ENCODE measurements around the gene TC2N.

Gene TC2N

DNA sequence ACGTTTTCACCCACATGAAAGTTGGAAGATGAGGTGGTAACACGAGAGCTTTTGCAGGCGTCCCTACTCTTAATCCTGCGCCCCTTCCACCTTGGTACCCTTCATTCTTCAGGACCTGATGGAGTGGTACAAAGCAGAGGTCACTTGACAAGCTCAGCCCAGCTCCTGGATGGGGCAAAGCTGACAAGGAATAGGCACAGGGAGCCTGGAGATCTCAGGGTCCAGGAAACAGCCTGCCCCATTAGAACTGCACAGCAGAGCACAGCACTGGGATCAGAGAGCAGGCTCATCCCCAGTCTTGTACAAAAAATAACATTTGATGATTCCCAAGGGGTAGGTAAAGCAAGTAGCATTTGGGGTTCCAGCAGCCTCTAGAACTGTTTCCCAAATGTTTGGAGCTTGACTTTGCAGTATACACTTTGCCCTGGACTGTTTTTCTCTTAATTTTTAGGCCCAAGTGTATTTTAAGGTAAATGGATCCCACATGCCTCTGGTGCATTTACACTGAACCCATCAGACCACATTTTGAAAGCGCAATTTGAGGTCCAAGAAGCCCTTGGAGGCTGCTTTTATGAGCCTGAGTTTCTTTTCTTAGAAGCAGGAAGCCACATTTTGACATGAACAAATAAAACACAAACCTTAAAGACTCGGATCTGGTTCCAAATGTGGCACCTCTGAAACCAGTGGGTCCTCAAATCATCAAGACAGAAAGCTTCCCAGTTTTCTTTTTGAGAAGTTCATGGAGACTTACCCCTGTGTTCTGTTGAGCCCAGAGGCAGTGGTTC, 633 bp downstream of the TC2N start:
- H3K4me1 ChIP-seq (ENCODE audit: control insufficient read depth in 1 of 2, insufficient read depth in 1 of 2, low read depth in 1 of 2, low read length in 1 of 2) = no peaks in the 10 kb centered on the region
- TF ChIP-seq, protein P1, sequence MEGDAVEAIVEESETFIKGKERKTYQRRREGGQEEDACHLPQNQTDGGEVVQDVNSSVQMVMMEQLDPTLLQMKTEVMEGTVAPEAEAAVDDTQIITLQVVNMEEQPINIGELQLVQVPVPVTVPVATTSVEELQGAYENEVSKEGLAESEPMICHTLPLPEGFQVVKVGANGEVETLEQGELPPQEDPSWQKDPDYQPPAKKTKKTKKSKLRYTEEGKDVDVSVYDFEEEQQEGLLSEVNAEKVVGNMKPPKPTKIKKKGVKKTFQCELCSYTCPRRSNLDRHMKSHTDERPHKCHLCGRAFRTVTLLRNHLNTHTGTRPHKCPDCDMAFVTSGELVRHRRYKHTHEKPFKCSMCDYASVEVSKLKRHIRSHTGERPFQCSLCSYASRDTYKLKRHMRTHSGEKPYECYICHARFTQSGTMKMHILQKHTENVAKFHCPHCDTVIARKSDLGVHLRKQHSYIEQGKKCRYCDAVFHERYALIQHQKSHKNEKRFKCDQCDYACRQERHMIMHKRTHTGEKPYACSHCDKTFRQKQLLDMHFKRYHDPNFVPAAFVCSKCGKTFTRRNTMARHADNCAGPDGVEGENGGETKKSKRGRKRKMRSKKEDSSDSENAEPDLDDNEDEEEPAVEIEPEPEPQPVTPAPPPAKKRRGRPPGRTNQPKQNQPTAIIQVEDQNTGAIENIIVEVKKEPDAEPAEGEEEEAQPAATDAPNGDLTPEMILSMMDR (IDR thresholded peaks at IDR 0.05) = no peak
- H3K27ac ChIP-seq = no peak overlapping the region
- H3K27me3 ChIP-seq = no peaks in the 10 kb centered on the region
- no peaks in the 10 kb centered on the region for H3K36me3 ChIP-seq
- H3K4me3 ChIP-seq (ENCODE audit: low read depth in 1 of 2, low read length in 1 of 2) = no peak overlapping the region
- no peaks in the 10 kb centered on the region for H3K9me3 ChIP-seq

DNA sequence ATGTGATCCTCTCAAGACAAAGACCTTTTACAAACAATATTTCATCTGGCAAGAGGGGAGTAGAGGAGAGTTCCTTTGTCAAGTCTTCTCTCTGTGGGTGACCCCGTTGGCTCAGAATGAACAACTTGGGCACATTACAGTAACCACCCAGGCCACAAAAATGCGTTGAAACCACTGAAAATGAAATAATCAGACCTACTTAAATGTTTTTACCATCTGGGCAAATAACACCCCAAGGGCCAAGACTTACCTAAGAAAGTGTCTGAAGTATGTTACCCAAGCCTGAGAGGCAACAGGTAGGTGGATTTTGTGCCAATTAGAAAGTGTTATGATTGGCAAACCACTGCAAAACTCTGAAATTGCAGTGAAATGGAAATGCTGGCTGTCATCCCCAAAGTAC, 1.3 kb downstream of the TC2N start:
- H3K27ac ChIP-seq = no peak overlapping the region
- no peaks in the 10 kb centered on the region for H3K27me3 ChIP-seq
- H3K9me3 ChIP-seq = no peaks in the 10 kb centered on the region
- TF ChIP-seq, protein P1 (IDR thresholded peaks at IDR 0.05) = no peak
- no peaks in the 10 kb centered on the region for H3K36me3 ChIP-seq
- H3K4me1 ChIP-seq (ENCODE audit: control insufficient read depth in 1 of 2, insufficient read depth in 1 of 2, low read depth in 1 of 2, low read length in 1 of 2) = no peaks in the 10 kb centered on the region
- no peak overlapping the region for H3K4me3 ChIP-seq (ENCODE audit: low read depth in 1 of 2, low read length in 1 of 2)

DNA sequence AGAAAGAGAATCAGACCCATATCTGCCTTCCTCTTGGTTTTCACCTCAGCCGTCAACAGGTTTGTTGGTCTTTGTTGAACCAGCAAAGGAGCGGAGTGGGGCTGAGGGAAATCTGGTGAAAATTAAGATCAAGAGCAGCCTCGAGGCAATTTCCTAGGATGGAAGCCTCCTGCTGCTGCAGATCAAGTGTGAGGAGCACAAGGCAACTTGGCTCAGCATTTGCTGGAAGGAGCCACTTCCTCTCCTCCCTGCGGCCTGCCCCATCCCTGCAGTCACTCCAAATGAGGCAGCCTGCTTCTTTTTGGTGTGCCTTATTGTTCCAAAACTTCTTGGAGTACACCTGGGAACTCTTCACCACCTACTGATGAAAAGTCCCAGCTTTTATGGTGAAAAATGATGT, 4.9 kb downstream of the TC2N start:
- H3K27ac ChIP-seq = no peak overlapping the region
- H3K4me1 ChIP-seq (ENCODE audit: control insufficient read depth in 1 of 2, insufficient read depth in 1 of 2, low read depth in 1 of 2, low read length in 1 of 2) = no peaks in the 10 kb centered on the region
- TF ChIP-seq, protein P1 (IDR thresholded peaks at IDR 0.05) = no peak

DNA sequence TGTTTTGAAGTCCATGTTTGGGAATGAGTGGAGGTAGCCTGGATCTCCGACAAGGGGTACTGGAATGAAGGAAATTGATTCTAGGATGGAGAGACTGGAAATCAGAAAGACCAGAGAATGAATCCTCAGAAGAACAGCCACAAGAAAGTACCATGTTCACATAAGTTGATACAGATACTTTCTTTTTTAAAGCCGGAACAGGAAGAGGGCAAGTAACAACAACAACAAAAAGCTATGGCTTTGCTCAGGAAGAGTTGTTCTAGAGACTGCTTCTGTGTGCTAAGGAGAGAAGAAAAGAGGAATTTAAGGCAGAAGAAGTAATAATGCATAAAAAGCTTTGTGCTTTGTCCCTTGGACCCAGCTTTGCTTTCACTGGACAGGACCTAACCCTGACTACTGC, 6.2 kb downstream of the TC2N start:
- Histone ChIP-seq H3K27ac (no peak overlapping the region), H3K4me1 (ENCODE audit: control insufficient read depth in 1 of 2, insufficient read depth in 1 of 2, low read depth in 1 of 2, low read length in 1 of 2) (no peaks in the 10 kb centered on the region), H3K4me3 (ENCODE audit: low read depth in 1 of 2, low read length in 1 of 2) (no peak overlapping the region)

More for the DNA sequence above, 4.9 kb downstream of the TC2N start:
- H3K4me3 ChIP-seq (ENCODE audit: low read depth in 1 of 2, low read length in 1 of 2) = no peak overlapping the region
- peaks cover 8% of the 10 kb centered on the region for H3K27me3 ChIP-seq
- H3K36me3 ChIP-seq = no peaks in the 10 kb centered on the region
- H3K9me3 ChIP-seq = no peaks in the 10 kb centered on the region

DNA sequence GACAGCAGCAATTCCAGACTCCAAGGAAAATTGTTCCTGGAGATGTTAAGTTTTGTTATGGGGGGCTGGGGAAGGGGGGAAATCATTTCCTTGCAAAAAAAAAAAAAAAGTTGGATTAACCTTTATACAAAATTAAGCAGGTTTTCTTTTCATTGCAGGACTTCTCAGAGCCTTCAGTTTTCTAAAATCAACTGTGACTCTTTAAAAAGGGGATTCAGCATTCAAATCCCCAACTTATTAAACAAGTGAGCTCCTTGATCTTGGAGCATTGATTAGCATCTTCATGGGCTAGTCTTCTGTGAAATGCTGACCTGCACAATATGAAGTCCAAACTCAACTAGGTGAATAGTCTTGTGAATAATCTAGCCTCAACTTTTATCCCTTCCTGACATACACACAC, 7.1 kb downstream of the TC2N start:
- Histone ChIP-seq H3K9me3 (no peaks in the 10 kb centered on the region), H3K27me3 (peaks cover 8% of the 10 kb centered on the region), H3K36me3 (no peaks in the 10 kb centered on the region), H3K27ac (no peak overlapping the region), H3K4me3 (ENCODE audit: low read depth in 1 of 2, low read length in 1 of 2) (no peak overlapping the region), H3K4me1 (ENCODE audit: control insufficient read depth in 1 of 2, insufficient read depth in 1 of 2, low read depth in 1 of 2, low read length in 1 of 2) (no peaks in the 10 kb centered on the region)
- TF ChIP-seq, protein P1 (IDR thresholded peaks at IDR 0.05) = no peak

More for the DNA sequence above, 6.2 kb downstream of the TC2N start:
- H3K9me3 ChIP-seq = no peaks in the 10 kb centered on the region
- peaks cover 8% of the 10 kb centered on the region for H3K27me3 ChIP-seq
- no peaks in the 10 kb centered on the region for H3K36me3 ChIP-seq
- TF ChIP-seq, protein P1 (IDR thresholded peaks at IDR 0.05) = no peak
